NCI-H2227 (cell line): ENCODE results near the gene CNGB1.
"Not testable (repeated sequence)": the region's sequence is repeated elsewhere in the genome, so short reads cannot be mapped to it uniquely, and the experiment has no call there.

Experiments used
- DNase-seq: peaks from one replicate; lab custom pipeline; 2025; ENCODE audit not compliant: unreplicated experiment; lab: John Stamatoyannopoulos, UW

Gene CNGB1

DNA sequence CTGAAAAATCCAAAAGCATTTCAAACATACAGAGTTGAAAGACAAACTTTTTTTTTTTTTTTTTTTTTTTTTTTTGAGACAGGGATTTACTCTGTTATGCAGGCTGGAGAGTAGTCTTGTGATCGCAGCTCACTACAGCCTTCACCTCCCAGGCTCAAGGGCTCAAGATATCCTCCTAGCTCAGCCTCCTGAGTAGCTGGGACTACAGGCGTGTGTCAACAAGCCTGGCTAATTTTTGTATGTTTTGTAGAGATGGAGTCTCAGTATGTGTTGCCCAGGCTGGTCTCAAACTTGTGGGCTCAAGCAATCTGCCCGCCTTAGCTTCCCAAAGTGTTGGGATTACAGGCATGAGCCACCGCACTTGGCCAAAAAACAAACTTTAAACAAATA, 104.4 kb downstream of the CNGB1 start:
- no peak for DNase-seq

- DNase-seq = no peak
Observed at GRCh38 chr16:57865746-57866528, 105.0 kb downstream of the CNGB1 start.

DNA sequence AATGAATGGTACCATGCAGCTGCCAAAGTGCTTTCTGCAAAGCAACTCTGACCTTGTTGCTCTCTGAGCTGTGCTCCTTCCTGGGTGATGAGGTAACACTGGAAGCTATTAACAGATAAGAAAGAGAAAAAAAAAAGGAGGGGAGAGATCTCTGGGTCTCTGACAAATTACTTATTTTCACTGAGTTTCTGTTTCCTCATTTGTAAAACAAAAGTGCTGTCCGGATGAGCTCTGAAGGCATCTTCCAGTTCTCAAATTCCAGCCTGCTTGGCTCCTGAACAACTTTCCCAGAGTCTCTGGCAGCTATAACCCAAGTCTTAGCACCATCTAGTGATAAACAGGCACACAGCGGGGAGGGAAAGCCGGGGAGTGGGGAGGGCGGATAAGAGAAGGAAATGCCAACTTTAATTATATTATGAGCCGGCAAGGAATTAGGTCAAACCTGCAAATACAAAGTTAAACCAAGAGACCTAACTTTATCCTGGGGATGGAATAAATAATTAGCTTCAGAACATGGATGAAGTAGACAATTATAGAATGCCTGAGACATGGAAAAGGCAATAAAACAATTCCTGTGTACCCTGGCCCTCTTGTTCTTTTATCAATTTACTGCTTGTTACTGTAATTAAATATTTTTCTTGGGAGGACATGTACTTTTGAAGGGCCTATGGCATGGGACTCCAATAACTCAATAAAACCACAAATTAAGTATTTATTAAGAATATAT, 107.3 kb downstream of the CNGB1 start:
- peak; percentile 17 for DNase-seq

GRCh38 chr16:57862698-57863433, 108.1 kb downstream of the CNGB1 start:
- no peak for DNase-seq

DNA sequence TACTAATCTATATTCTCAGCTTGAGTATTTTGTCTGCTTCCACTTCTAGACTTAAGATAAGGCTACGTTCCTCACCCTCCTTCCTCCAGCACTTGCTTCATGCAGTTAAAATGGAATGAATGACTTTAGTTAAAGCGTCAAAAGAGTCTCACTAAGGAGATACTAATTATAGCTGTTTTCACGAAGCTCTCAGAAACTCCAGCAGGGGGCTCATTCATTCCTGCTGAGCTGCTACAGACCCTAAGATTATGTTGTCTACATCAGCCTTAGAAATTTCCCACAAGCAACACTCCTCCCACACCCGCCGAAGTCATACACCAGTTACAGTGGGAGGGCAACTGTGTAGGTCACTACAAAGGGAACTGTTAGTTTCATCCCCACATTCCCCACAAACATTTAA, 111.6 kb downstream of the CNGB1 start:
- peak; percentile 86 for DNase-seq

DNA sequence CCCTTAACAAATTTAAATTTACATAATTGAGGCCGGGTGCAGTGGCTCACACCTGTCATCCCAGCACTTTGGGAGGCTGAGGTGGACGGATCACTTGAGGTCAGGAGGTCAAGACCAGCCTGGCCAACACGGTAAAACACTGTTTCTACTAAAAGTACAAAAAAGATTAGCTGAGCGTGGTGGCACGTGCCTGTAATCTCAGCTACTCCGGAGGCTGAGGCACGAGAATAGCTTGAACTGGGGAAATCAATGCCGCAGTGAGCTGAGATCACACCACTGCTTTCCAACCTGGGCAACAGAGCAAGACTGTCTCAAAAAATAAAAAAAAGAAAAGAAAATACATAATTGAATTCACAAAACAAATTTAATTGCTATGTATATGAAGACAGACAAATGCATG, 112.3 kb downstream of the CNGB1 start:
- no peak for DNase-seq

GRCh38 chr16:57857991-57858390, 112.9 kb downstream of the CNGB1 start:
- not testable (repeated sequence) for DNase-seq

DNA sequence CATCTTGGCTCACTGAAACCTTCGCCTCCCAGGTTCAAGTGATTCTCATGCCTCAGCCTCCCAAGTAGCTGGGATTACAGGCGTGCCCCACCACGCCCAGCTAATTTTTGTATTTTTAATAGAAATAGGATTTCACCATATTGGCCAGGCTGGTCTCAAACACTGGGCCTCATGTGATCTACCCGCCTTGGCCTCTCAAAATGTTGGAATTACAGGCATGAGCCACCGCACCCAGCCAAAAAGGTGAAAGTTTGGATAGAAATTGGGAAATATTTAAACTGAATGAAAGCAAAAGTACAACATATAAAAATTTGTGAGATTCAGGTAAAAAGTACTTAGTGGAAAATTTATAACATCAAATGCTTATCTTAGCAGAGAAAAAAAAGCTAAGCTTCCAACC, 115.7 kb downstream of the CNGB1 start:
- DNase-seq = no peak

DNA sequence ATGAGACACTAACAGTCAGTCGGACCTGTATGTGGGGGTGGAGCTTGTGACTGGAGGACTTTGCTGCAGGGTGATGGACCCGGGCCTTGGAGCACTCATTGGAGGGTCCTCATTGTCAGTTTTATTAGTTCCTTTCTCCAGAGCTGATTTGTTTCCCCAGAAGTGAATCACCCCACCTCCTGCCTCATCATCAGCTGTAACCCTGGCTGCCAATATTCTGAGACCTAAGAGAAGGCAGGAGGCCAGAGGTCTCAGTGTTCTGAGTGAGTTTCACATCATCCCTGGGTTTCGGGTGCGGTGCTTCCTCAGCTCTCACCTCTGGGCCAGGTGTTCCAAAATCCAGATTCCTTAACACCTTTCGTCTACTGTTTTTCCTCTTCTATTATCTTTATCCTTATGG, 118.7 kb downstream of the CNGB1 start:
- DNase-seq = no peak

DNA sequence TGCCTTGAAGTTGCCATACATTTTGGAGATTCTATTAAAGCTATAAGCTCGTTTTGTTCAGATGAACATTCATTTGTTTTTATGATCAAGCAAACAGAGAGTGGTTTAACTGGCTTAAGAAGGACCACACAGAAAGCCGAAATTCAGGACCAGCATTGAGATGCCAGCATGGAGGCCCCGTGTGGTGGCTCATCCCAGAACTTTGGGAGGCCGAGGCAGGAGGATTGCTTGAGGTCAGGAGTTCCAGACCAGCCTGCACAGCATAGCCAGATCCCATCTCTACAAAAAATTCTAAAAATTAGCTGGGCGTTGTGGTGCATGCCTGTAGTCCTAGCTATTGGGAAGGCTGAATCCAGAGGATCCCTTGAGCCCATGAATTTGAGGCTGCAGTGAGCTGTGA, 122.7 kb downstream of the CNGB1 start:
- no peak for DNase-seq

GRCh38 chr16:57846931-57847330, 124.0 kb downstream of the CNGB1 start:
- not testable (repeated sequence) for DNase-seq

DNA sequence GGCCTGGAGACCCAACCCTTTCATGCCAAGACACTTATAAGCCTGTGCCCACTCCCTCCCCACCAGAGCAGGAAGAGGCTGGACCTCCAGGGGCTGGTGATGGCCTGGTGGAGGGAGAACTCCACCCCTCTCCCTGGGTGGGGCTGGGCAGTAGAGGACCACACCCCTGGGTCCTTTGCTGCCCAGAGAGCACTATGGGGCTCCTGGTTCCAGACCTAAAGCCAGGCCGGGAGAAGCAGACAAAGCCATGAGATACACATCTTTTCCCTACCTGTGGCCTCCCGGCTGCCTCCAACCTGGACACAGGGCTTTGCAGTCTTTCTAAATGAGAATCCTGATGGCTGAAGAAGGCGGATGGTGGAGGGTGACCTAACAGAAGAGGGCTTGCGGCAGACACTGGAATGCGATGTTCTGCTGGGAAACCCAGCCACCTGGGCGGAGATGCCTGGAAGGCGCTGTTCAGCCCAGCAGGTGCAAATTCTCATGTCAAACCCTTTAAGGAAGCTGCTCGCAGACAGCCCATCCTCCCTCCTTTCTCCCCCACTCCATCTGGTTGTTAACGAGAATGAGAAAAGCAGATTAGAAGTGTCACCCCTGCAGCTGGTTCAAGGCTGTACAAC, 124.7 kb downstream of the CNGB1 start:
- DNase-seq = peak; percentile 49

GRCh38 chr16:57845115-57845514, 125.8 kb downstream of the CNGB1 start:
- no peak for DNase-seq

GRCh38 chr16:57844416-57845030, 126.4 kb downstream of the CNGB1 start:
- no peak for DNase-seq

DNA sequence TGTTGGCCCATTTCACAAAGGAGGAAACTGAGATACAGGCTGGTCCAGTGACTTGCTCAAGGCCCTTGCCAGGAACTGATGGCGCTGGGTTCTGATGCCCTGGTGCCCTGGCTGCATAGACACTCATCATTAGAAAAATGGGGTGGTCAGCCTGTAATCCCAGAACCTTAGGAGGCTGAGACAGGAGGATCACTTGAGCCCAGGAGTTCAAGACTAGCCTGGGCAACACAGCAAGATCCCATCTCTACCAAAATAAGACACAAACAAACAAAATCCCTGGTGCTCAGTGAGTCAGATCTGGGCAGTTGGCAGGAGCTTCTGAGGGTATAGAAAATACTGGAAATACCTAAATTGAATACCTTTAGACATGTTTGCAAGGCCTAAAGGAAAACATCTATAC, 127.5 kb downstream of the CNGB1 start:
- no peak for DNase-seq

- DNase-seq = no peak
Observed at GRCh38 chr16:57842601-57843000, 128.3 kb downstream of the CNGB1 start.

- no peak for DNase-seq
Observed at GRCh38 chr16:57840833-57841232, 130.1 kb downstream of the CNGB1 start.

DNA sequence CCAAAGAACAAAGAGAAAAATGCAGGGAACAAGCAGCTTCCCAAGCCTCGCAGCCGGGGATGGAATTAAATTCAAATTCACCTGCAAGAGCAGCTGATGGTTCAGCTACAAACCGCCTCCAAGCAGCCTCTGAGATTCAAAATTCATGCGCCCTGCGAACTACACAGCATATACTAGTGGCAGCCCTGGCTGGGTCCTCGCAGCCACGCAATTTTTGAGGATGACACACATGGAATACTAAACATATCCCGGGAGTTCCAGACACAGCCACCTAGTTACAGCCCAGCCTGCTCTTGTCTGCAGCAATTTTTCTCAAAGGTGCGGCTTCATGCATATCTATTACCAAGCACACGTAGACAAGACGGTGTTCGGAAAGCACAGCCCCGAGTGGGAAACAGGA, 132.8 kb downstream of the CNGB1 start:
- peak; percentile 44 for DNase-seq

- DNase-seq = peak; percentile 60
Observed at GRCh38 chr16:57837305-57838125, 133.4 kb downstream of the CNGB1 start.

- not testable (repeated sequence) for DNase-seq
Observed at GRCh38 chr16:57835439-57835838, 135.5 kb downstream of the CNGB1 start.
